ENCODE results near the gene CTBP2.

GRCh38 chr10:124989526-124989925, 170.8 kb downstream of the CTBP2 start:
- no peak for TF ChIP-seq ARNT (IDR thresholded peaks at IDR 0.05)
- TF ChIP-seq SP1 (IDR thresholded peaks at IDR 0.05): no peak
- TF ChIP-seq L3MBTL2 (conservative IDR thresholded peaks at IDR 0.05): no peak
- no peak for TF ChIP-seq CTBP1 (IDR thresholded peaks at IDR 0.05; ENCODE audit: borderline replicate concordance)
- no peak for TF ChIP-seq SUZ12 (IDR thresholded peaks at IDR 0.05)
- no peak for TF ChIP-seq FOXA1 (IDR thresholded peaks at IDR 0.05)
- TF ChIP-seq BHLHE40 (IDR thresholded peaks at IDR 0.05; ENCODE audit: borderline replicate concordance): no peak
- TF ChIP-seq ZNF384 (IDR thresholded peaks at IDR 0.05): no peak
- no peak for TF ChIP-seq HDGF (IDR thresholded peaks at IDR 0.05; ENCODE audit: borderline replicate concordance)
